GM19372 (cell line): Measurements from ENCODE around the gene SNAPC4.
"Not testable (repeated sequence)": the region's sequence is repeated elsewhere in the genome, so short reads cannot be mapped to it uniquely, and the experiment has no call there.

ENCODE experiments used
- ATAC-seq: cut with Tn5 transposase; IDR thresholded peaks from one replicate; pipeline ENCODE4 v1.9.1; 2021; ENCODE audit warnings: mild to moderate bottlenecking, low read depth, moderate library complexity; ENCODE audit not compliant: unreplicated experiment

Gene SNAPC4

DNA sequence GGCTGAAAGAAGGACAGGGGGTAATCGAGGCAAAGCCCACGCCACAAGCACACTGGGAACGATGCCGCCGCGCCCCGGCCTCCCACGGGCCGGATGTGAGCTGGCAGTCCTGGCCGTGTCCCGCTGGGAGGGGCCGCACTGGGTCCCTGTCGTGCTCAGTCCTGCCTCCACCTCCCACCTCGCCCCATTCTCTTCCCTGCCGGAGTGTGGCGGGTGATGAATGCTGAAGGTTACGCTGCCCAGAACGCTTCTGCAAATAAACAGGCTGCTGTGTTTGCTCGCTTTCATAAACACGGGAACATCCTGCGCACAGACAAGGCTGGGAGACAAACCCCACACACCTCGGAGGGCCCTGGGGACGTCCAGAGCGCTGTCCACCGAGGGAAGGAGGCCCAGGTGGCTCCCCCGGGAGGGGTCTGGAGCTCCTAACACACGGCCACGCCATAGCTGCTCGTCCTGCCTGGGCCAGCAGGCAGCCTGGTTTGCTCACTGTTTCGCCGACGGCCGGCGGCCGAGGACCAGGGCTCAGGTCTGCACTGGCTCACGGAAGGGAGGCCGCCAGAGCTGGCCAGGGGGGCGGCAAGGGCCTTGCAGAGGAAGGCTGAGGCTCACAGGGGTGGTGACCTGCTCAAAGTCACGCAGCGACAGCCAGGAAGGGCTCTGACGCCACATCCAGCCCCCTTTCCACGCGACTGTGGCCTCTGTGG, 38.8 kb downstream of the SNAPC4 start:
- no peak for ATAC-seq

DNA sequence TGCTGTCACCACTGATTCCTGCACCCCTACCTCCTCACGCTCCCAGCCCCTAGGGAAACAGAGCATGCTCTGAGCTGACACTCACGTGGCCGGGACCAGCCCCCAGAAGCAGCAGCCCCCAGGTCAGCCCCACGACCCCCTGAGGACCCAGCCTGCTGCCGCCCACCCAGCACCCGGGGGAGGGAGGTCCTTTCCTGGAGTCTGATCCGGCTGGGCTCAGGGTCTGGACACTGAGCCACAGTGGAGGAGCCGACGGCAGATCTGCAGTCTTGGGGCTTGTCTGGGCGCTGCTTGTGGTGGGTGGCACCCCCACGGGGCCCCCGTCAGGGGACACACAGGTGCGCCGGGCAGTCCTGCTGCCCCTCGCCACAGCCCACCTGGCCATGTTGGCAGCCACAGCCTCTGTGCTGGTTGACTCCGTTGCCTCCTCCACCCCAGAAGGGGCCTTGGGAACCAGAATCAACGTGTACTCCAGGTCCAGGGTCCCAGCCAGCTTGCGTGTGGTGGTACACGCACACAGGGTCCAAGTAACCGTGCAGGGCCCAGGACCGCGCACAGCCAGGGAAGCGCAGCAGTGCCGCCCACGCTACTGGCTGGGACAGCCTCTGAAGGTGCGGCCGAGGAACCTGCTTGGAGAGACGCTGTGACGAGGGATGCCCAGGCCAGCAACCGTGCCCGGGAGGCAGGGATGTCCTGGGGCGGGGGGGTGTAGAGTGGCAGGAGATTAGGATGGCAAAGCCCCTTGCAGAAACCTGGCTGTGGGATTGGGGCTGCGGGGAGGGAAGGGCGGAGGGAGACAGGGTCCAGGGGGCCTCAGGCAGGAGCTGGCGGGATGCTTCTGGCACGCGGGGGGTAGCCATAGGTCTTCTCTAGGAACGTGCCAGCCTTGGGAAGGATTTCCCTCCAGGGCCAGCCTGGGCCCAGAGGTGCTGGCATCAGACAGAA, 39.9 kb downstream of the SNAPC4 start:
- no peak for ATAC-seq

DNA sequence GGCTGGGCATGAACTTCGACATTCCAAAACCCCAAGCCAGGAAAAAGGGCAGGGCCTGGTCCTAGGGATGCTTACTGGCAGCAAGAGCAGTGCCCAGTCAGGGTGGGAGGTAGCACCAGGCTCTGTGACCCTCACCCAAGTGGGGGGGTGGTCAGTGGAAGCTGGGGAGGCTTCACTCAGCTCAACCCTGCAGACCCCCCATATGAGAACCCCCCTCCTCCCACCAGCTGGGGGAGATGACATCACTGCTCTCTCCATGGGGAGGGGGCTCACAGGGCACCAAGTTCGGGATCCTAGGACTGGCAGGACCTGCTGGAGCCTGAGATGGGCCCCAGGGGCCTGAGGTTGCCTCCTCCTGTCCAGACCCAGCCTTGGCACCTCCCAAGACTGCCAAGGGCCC, 41.1 kb downstream of the SNAPC4 start:
- ATAC-seq: no peak

DNA sequence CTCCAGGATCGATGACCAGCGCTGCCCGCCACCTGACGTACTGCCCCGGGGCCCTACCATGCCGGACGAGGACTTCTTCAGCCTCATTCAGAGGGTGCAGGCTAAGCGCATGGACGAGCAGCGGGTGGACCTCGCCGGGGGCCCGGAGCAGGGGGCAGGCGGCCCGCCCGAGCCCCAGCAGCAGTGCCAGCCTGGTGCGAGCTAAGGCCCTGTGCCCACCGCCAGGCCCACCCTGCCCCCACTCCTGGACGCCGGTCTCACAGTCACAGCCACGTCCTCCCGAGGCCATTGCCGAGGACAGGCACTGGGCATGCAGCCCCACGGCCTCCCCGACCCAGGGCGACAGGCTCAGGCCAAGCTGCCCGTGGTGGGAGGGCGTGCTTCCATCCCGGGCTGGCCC, 42.0 kb downstream of the SNAPC4 start:
- no peak for ATAC-seq

DNA sequence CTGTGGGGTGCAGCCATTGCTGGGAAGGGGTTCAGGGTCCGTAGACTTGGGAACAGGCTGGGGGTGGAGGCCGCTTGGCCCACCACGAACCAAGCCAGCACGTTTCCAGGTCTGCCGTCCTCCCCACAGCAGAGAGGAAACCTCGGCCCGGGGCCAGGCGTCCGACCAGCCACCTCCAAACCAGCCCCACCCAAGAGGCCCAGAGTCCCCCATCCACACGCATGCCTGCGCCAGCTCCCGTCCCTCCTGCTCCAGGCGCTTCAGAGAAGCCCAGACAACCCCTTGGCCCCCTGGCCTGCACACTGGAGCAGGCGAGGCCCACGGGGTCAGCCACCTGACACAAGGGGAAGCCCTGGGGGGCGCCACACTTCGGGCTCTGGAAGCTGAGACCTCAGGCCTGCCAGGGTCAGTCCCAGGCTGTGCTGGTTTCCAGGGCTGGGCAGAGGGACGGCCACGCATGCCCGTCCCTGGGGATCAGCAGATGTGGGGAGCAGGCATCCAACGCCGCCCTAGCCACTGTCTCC, 42.7 kb downstream of the SNAPC4 start:
- no peak for ATAC-seq

DNA sequence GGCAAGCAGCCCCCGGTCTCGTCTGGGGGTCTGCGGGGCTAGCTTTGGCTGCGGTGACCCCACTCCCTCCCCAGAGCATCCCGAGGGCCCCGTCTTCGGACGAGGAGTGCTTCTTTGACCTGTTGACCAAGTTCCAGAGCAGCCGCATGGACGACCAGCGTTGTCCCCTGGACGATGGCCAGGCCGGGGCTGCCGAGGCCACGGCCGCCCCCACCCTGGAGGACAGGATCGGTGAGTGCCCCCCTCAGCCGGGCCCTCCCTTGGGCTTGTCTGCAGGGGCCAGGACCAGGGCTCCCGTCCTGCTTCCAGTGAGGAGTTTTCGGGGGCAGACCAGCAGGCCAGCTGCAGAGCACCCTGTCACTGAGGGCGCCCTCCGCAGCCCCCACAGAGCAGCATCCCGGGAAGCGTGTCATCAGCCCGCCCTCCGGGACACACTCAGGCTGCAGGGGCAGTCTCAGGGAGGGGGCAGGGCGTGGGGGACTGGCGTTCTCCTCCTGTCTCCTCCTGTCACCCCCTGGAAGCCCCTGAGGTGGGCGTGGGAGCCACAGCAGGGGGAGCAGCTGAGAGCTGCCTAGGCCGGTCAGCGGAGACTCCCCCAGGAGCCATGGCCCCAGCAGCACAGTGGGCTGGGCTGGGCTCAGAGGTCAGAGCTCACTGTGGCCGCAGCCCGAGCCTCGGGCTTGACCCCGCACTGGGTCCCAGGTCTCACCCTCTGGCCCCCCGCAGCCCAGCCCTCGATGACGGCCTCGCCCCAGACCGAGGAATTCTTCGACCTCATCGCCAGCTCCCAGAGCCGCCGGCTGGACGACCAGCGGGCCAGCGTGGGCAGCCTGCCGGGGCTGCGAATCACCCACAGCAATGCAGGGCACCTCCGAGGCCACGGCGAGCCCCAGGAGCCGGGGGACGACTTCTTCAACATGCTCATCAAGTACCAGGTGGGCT, 44.1 kb downstream of the SNAPC4 start:
- no peak for ATAC-seq

DNA sequence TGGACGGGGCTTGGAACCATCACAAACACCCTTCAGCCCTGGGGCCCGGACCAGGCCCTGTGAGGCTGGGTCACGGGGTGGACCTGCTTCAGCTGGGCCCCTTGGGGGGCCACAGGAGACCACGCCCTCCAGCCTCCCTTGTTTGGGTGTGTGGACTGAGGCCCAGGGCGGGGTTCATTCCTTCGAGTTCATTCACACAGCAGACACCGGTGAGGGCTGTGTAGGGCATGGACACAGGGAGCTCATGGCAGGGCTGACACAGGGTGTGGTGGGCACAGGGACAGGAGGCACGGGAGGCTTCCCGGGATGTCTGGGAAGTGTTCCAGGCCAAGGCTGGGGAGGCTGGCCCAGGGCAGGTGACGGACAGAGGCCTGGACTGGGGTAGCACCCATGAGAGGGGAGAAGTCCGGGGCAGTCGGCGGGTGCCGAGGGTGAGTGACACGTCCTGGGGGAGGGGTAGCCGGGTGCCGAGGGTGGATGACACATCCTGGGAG, 45.3 kb downstream of the SNAPC4 start:
- no peak for ATAC-seq

DNA sequence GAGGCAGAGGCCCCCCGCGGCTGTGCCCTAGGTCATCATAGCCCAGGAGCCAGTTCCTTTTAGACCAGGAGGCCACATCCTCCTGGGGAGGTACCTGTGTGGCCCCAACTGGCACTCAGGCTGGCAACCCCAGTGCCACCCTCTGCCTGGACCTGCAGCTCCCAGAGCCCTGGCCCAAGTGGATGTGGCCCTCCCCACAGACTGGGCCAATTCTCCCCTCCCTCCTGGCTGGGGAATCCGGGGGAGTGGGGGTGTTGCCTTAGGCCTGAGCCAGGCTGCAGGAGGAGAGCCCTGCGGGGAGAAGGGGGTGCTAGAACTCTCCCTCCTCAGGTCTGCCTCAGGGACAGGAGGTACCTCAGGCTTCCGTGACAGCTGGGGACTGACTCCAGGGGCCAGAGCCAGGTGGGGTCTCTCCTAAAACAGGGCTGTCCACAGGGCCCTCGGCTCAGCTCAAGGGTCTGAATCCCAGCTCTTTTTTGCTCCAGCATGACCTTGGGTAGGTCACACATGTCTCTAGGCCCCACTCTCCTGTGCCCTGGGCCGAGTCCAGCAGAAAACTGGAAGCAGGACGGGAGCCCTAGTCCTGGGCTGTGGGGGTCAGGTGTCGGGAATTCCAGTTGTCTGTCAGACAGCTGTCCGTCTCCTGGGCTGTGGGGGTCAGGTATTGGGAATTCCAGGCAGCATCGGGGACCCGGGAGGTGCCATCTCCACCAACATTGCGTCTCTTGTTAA, 46.0 kb downstream of the SNAPC4 start:
- ATAC-seq: no peak

DNA sequence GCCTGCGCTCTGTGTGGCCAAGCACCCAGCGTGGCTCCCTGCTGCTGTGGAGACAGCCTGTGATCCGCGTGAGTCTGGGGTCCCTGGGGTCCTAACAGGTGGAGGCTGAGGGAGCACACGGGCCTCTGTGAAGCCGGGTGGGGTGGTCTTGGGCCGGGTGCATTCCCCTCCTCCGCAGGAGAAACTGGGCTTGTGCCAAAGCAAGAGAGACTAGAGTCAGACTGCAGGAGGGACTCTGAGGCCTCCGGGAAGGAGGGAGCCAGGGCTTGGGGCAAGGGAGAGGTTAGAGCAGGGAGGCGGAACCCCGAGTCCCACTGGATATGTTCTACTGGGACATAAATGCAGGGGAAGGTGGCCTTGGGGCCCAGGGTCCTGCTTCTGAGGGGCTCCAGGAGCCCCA, 46.9 kb downstream of the SNAPC4 start:
- no peak for ATAC-seq

DNA sequence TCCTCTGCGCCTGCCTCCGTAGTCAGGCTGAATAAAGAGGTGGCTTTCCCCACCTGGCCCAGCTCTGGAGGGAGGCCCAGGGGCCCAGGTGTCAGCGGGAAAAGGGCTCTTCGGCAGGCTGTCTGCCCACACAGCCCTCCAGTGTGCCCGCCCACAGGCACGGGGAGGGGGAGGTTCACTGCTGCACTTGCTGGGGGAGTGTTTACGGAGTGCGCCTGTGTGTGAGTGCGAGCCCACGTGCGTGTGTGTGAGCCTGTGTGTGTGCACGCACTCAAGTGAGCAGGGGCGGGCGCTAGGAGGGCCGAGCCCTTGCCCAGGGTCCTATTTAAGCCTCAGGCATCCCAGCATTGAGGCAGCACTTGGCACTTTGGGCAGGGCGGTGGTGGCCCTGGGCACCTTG, 47.3 kb downstream of the SNAPC4 start:
- no peak for ATAC-seq

DNA sequence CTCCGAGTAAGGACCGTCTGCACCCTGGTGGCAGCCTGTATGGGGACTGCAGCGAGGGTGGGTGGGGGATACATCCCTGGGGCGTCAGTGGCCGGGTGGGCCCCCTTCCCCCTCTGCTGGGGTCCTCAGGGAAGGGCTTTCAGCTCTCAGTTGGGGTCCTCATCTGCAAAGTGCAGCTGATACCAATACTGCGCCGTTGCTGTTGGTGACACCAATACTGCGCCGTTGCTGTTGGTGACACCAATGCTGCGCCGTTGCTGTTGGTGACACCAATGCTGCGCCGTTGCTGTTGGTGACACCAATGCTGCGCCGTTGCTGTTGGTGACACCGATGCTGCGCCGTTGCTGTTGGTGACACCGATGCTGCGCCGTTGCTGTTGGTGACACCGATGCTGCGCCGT, 48.1 kb downstream of the SNAPC4 start:
- ATAC-seq: not testable (repeated sequence)

DNA sequence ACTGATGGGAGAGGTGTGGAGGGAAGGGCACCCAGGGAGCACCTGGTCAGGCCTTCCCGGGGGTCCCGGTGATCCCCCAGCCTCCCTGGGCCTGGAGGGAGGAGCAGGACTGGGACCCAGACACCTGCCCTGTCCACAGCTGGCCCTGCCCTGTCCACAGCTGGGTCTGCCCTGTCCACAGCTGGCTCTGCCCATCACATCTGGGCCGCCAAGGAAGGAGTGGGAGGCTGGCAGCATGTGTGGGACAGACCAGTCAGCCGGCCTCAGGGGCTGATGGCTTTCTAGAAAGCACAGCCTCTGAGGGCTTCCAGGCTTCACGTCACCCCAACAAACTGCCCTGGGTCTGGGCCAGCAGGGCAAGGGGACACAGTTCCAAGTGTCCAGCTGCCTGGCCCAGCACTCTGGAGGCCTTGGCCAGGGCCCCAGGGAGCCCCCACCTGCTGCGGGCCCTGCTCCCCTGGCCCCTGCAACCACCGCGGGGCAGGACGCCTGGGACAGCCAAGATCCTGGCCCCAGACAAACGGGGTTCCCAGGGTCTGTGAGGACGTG, 48.6 kb downstream of the SNAPC4 start:
- no peak for ATAC-seq
